Rectal smooth muscle tissue (tissue), 1 donor: ENCODE measurements around the gene APBA2.
"Not testable (repeated sequence)": the region's sequence is repeated elsewhere in the genome, so short reads cannot be mapped to it uniquely, and the experiment has no call there.

ENCODE experiments used
- H3K27ac ChIP-seq: one replicate; pipeline ENCODE4 v1.7.0; 2013; ENCODE audit warnings: low read depth, low read length, inconsistent platforms
- H3K27me3 ChIP-seq: one replicate; pipeline ENCODE4 v1.7.0; 2013; ENCODE audit warnings: low read length; ENCODE audit not compliant: control insufficient read depth, insufficient read depth
- H3K36me3 ChIP-seq: one replicate; pipeline ENCODE4 v1.7.0; 2013; ENCODE audit warnings: low read length; ENCODE audit not compliant: control insufficient read depth, insufficient read depth
- H3K4me1 ChIP-seq: one replicate; pipeline ENCODE4 v1.7.0; 2013; ENCODE audit warnings: low read length; ENCODE audit not compliant: control insufficient read depth, insufficient read depth
- H3K4me3 ChIP-seq: one replicate; pipeline ENCODE4 v1.7.0; 2013; ENCODE audit warnings: low read length
- H3K9ac ChIP-seq: one replicate; pipeline ENCODE4 v1.7.0; 2013; ENCODE audit warnings: low read length

The APBA2 gene

GRCh38 chr15:29142129-29142747 is 256.5 kb downstream of the APBA2 start:
- H3K4me1 ChIP-seq = no peaks in the 10 kb centered on the region
- no peaks in the 10 kb centered on the region for H3K36me3 ChIP-seq
- H3K4me3 ChIP-seq = no peak overlapping the region
- H3K27ac ChIP-seq = no peak overlapping the region
- no peak overlapping the region for H3K9ac ChIP-seq
- H3K27me3 ChIP-seq = no peaks in the 10 kb centered on the region

DNA sequence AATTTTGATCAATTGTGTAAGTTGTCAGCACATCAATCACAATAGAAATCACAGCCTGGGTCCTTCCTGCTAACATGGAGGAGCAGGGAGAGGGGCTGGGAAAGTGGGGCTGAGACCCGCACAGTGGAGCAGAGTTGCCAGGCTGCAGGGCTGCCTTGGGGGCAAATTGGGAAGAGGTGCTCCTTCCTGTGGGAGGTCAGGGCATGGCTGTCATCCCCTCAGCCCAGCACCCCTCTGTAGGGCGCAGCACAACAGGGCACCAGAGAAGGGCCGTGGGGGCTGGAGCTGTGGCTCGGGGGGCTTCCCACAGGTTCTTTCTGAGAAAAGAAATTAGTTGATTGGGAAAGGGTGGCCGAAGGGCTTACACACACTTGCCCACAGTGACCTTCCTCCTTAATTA is 257.5 kb downstream of the APBA2 start:
- no peak overlapping the region for H3K9ac ChIP-seq
- H3K4me3 ChIP-seq = no peak overlapping the region
- no peaks in the 10 kb centered on the region for H3K36me3 ChIP-seq
- H3K4me1 ChIP-seq = no peaks in the 10 kb centered on the region
- no peaks in the 10 kb centered on the region for H3K27me3 ChIP-seq
- no peak overlapping the region for H3K27ac ChIP-seq

DNA sequence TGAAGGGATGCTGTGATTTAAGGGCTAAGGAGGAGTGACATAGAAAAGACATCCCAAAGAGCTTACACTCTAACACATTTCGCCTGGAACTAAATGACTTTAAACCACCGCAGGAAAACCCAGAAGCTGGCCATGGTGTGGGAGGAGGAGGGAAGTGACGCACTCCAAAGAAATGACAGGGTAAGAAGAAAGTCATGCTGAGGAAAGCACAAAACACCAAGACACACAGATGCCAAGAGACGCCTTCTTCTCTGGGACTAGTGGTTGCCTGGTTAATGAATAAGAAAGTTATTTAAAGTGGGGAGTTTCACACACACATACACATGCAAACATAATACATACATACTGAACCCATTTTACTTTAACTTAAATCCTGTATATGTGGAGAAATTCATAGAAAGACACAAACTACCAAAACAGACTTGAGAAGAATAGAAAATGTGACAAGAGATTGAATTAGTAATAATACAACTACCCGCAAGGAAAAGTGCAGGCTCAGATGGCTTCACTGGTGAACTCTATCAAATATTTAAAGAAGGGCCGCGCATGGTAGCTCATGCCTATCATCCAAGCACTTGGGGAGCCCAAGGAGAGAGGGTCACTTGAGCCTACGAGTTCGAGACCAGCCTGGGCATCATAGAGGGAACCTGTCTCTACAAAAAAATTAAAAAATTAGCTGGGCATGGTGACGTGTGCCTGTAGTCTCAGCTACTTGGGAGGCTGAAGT is 258.3 kb downstream of the APBA2 start:
- H3K9ac ChIP-seq = no peak overlapping the region
- H3K4me1 ChIP-seq = no peaks in the 10 kb centered on the region
- no peak overlapping the region for H3K4me3 ChIP-seq
- no peaks in the 10 kb centered on the region for H3K36me3 ChIP-seq
- no peak overlapping the region for H3K27ac ChIP-seq
- no peaks in the 10 kb centered on the region for H3K27me3 ChIP-seq

DNA sequence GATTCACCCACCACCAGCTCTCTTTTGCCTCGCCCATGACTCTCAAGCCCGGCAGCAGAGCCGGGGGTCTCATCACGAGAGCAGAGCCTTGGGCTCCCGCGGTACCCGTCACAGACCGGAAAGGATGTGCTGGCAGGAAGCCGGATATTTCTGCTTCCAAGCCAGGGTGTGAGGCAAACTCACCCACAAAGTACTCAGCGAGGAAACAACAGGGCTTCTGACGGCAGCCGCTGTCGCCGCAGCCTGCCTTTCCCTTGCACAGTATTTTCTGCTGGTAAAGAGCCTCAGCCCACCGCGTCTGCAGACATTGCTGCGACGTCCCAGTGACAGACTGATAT is 263.9 kb downstream of the APBA2 start:
- Histone ChIP-seq H3K4me3 (no peak overlapping the region), H3K27ac (no peak overlapping the region), H3K27me3 (no peaks in the 10 kb centered on the region), H3K9ac (no peak overlapping the region), H3K36me3 (no peaks in the 10 kb centered on the region), H3K4me1 (no peaks in the 10 kb centered on the region)

GRCh38 chr15:29150515-29151483 is 265.0 kb downstream of the APBA2 start:
- Histone ChIP-seq H3K4me3 (no peak overlapping the region), H3K9ac (no peak overlapping the region), H3K27ac (no peak overlapping the region), H3K27me3 (no peaks in the 10 kb centered on the region), H3K36me3 (no peaks in the 10 kb centered on the region), H3K4me1 (no peaks in the 10 kb centered on the region)

DNA sequence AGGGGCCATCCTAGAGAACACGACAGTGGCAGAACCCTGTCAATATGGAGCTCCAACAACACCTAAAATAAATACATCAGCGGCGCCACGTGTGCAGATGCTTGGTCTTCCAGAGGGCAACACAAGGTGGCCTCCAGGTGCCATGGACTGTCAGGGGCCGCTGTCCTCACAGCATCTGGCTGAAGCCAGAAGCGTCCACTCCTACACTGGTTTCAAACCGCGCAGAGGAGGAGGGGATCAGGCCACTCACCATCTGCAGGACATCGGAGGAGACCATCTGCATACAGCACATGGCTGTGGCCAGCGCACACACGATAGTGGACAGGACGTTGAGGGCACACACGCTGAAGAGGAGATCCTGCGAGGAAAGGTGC is 265.7 kb downstream of the APBA2 start:
- Histone ChIP-seq H3K27ac (no peak overlapping the region), H3K27me3 (no peaks in the 10 kb centered on the region), H3K4me3 (no peak overlapping the region), H3K9ac (no peak overlapping the region), H3K4me1 (no peaks in the 10 kb centered on the region), H3K36me3 (no peaks in the 10 kb centered on the region)

DNA sequence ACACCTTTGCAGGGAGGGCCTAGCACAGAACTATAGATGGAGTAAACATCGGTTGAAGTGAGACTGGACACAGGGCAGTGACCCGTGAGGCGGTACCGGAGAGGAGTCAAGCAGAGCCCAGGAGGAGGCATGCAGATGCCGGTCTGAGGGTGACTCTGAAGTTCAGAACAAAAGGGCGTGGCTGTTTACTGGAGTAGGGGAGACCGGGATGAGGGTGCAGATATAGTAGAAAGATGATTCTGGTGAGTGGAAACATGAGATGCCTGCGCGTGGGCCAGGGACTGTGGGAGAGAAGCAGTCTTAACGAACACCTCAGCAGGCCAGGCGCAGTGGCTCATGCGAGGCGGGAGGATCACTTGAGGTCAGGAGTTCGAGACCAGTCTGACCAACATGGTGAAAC is 270.7 kb downstream of the APBA2 start:
- Histone ChIP-seq H3K36me3 (no peaks in the 10 kb centered on the region), H3K27me3 (no peaks in the 10 kb centered on the region), H3K4me3 (no peak overlapping the region), H3K4me1 (no peaks in the 10 kb centered on the region), H3K9ac (no peak overlapping the region), H3K27ac (no peak overlapping the region)

- Histone ChIP-seq H3K4me3 (no peak overlapping the region), H3K36me3 (no peaks in the 10 kb centered on the region), H3K27ac (no peak overlapping the region), H3K4me1 (no peaks in the 10 kb centered on the region), H3K27me3 (no peaks in the 10 kb centered on the region), H3K9ac (no peak overlapping the region)
Observed at GRCh38 chr15:29159771-29160455, 274.1 kb downstream of the APBA2 start.

- no peak overlapping the region for H3K27ac ChIP-seq
- H3K36me3 ChIP-seq = no peaks in the 10 kb centered on the region
- no peak overlapping the region for H3K4me3 ChIP-seq
- no peaks in the 10 kb centered on the region for H3K27me3 ChIP-seq
- H3K9ac ChIP-seq = no peak overlapping the region
- H3K4me1 ChIP-seq = no peaks in the 10 kb centered on the region
Observed at GRCh38 chr15:29162411-29162810, 276.6 kb downstream of the APBA2 start.

DNA sequence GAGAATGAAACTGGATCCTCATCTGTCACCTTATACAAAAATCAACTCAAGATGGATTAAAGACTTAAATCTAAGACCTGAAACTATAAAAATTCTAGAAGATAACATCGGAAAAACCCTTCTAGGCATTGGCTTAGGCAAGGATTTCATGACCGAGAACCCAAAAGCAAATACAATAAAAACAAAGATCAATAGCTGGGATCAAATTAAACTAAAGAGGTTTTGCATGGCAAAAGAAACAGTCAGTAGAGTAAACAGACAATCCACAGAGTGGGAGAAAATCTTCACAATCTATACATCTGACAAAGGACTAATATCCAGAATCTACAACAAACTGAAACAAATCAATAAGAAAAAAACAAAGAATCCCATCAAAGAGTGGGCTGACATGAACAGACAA is 281.3 kb downstream of the APBA2 start:
- H3K27ac ChIP-seq, H3K36me3 ChIP-seq, H3K27me3 ChIP-seq, H3K4me1 ChIP-seq, H3K4me3 ChIP-seq, H3K9ac ChIP-seq: not testable (repeated sequence)
